ENCODE results near the gene GRAMD1A.
"Not testable (repeated sequence)": the region's sequence is repeated elsewhere in the genome, so short reads cannot be mapped to it uniquely, and the experiment has no call there.

GRAMD1A gene

GRCh38 chr19:35018379-35018778 lies 18.3 kb downstream of the GRAMD1A start:
- no peak for DNase-seq (ENCODE audit: low read depth, low spot score)

GRCh38 chr19:35019144-35019543 lies 19.0 kb downstream of the GRAMD1A start:
- no peak for DNase-seq (ENCODE audit: low read depth, low spot score)

- no peak for DNase-seq (ENCODE audit: low read depth, low spot score)
These were observed 20.9 kb downstream of the GRAMD1A start for GRCh38 chr19:35021016-35021415.

GRCh38 chr19:35021596-35021995 lies 21.5 kb downstream of the GRAMD1A start:
- no peak for DNase-seq (ENCODE audit: low read depth, low spot score)

GRCh38 chr19:35022460-35022859 lies 22.3 kb downstream of the GRAMD1A start:
- no peak for DNase-seq (ENCODE audit: low read depth, low spot score)

- DNase-seq (ENCODE audit: low read depth, low spot score): no peak
These were observed 23.3 kb downstream of the GRAMD1A start for GRCh38 chr19:35023428-35023827.

GRCh38 chr19:35024095-35024494 lies 24.0 kb downstream of the GRAMD1A start:
- DNase-seq (ENCODE audit: low read depth, low spot score): no peak

GRCh38 chr19:35025969-35026368 lies 25.8 kb downstream of the GRAMD1A start:
- no peak for DNase-seq (ENCODE audit: low read depth, low spot score)

- DNase-seq (ENCODE audit: low read depth, low spot score): no peak
These were observed 26.3 kb downstream of the GRAMD1A start for GRCh38 chr19:35026418-35026817.

GRCh38 chr19:35027009-35027408 lies 26.9 kb downstream of the GRAMD1A start:
- DNase-seq (ENCODE audit: low read depth, low spot score): no peak

GRCh38 chr19:35027851-35028599 lies 27.9 kb downstream of the GRAMD1A start:
- DNase-seq (ENCODE audit: low read depth, low spot score): no peak

- DNase-seq (ENCODE audit: low read depth, low spot score): not testable (repeated sequence)
These were observed 28.4 kb downstream of the GRAMD1A start for GRCh38 chr19:35028600-35028885.

- DNase-seq (ENCODE audit: low read depth, low spot score): not testable (repeated sequence)
These were observed 29.2 kb downstream of the GRAMD1A start for GRCh38 chr19:35029275-35029736.

GRCh38 chr19:35029737-35030256 lies 29.7 kb downstream of the GRAMD1A start:
- DNase-seq (ENCODE audit: low read depth, low spot score): no peak

GRCh38 chr19:35030257-35031071 lies 30.3 kb downstream of the GRAMD1A start, which contains the start of gene SCN1B:
Gene SCN1B (plus strand): TSS chr19:35030470. CDS start chr19:35030821, 351 bp downstream.
- peak; percentile 46 for DNase-seq (ENCODE audit: low read depth, low spot score)

- no peak for DNase-seq (ENCODE audit: low read depth, low spot score)
These were observed 31.2 kb downstream of the GRAMD1A start for GRCh38 chr19:35031072-35031881.

- no peak for DNase-seq (ENCODE audit: low read depth, low spot score)
These were observed 32.3 kb downstream of the GRAMD1A start for GRCh38 chr19:35032356-35032865.

- DNase-seq (ENCODE audit: low read depth, low spot score): no peak
These were observed 33.2 kb downstream of the GRAMD1A start for GRCh38 chr19:35033067-35034004.

- no peak for DNase-seq (ENCODE audit: low read depth, low spot score)
These were observed 33.9 kb downstream of the GRAMD1A start for GRCh38 chr19:35034005-35034502.

All from activated naive CD8-positive, alpha-beta T cell treated with anti-CD3 and anti-CD28 coated beads, Interleukin-2, amount 50 U/mL, for 16 hours (primary cell).